CD4-positive, alpha-beta T cell treated with Interferon alpha-2 for 1 hour (primary cell): Measurements from ENCODE around the gene TSPAN33.

Source experiments
- DNase-seq, 2 donors: peaks; one replicate each; pipeline ENCODE4 v3.0.0-alpha.2; 2020 to 2022

TSPAN33 gene

DNA sequence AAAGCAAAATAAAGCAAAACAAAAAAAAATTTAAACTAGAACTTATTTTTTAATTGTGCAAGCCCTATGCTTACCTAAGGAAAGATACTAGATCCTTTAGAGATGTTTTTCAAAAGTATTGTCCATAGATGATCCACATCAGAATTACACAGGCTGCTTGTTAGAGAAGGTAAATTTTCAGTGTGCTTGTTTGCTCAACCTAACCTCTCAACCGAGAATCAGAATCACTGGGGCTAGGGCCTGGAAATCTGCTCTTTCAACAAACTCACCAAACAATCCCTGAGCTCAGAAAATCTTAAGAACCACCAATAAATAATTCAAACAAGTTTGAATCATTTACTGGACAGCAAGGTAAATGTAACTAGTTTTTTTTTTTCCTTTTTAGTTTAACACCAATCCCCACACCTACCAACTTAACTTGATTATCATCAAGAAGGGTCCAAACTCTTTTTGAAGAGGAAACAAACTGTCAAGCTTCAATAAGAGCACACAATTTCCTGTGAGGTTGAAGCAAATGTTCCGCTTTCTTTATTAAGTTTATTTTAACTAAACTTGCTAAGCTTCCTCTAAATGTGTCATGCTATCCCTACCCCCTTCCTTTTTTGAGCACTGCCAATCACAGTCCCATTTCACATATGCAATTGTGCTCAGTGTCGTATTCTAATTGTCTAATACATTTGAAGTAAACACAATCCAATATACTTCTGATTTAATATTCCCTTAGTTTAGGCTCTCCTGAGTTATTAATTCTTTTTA lies 7.4 kb upstream of the TSPAN33 start:
- peak; percentile 33 to 44 for DNase-seq

DNA sequence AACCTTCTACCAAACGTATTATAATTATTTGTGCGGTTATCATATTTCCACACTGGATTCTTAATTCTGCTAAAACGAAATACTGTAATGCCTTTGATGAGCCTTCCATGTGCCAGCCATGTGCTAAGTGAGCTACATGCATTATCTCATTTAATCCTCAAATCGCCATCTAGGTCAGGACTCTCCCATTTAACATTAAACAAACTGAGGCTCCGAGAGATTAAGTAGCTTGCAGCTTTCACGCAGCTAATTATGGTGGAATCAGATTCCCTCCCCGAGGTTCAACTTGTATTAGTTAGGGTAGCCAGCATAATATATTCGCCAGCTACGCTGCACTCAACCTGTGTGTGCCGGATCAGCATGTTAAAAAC lies 798 bp upstream of the TSPAN33 start:
- DNase-seq: no peak

DNA sequence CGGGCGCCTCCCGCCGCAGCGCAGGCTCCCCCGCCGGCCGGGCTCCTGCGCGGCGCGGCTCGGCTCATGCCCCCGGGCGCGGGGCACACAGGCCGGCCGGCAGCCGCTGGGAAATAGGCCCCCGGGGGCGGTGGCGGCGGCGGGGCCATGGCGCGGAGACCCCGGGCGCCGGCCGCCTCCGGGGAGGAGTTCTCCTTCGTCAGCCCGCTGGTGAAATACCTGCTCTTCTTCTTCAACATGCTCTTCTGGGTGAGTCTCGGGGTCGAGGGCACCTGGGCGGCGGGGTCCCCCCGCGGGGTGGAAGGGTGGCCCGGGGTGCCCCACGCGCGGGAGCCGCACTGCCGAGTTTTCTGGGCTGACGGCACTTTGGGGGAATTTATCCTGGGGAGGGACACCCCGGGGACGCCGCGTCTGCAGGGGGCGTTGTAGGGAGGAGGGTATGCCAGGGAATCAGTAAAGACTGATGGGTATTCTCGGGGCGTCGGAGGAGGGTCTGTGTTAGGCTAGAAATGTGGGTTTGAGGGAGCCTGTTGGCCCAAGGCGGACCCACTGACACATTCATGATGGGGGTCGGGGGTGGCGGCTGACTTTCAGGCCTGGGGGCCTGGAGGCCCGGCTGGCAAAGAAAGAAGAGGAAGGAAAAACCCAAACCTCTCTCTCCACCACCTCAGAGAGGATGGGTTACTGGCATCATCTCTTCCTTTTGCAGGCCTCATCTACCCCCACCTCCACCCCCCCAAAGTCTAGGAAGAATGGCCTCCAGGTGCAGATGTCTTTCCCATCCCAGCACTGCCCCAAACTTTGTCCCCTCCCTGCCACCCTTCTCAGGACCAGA lies 544 bp downstream of the TSPAN33 start:
- DNase-seq: peak in 1 of 2 donors; percentile 37

DNA sequence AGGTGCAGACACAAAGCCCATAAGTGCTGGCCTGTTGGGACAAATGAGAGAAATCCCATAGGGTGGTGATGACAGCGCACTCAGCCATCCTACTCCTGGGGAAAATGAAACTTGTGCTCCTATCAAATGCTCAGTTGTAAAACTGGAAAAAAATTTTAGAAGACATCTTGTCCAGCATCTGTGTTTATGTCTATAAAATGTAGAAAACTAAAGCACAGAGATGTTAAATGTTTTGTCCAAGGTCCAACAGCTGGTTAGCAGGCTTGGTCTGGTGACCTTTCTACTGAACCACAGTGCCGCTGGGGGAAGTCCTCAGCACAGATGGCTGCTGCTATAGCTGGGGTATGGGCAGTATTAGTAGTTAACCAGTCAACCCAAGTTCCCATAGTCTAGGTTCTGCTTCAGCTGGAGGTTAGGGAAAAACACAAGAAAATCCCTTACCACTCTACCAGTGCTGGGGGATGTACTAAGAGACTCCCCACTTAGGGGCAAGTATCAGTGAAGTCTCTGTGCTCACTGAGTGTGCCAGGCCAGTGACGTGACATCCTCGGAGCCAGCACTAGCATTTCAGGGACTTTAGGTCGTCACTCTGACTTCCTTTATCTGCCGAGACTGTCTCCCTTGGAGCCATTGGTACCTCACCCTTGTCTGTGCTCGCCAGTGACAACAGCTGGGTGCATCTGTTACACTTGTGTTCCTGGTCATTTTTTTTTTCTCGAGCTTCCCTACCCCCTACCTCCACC lies 1.9 kb downstream of the TSPAN33 start:
- peak in 1 of 2 donors; percentile 30 for DNase-seq

DNA sequence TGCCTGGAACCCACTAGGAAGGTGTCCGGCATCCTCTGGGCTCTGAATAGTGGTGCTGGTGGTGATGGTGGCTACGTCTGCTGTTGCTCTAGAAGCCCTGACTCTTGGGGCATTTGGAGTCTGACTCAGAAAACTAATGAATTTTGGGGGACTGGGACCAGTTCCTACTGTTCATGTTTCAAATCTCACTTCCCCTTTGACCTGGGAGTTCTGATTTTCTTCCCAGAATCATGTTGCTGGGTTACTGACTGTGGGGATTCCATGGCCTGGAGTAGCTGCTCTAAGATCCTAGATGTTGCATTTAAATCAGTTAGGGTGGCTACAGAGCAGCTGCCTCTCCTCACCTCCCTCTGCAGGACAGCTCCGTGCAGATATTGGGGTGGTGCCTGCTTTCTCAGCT lies 3.2 kb downstream of the TSPAN33 start:
- DNase-seq: no peak

DNA sequence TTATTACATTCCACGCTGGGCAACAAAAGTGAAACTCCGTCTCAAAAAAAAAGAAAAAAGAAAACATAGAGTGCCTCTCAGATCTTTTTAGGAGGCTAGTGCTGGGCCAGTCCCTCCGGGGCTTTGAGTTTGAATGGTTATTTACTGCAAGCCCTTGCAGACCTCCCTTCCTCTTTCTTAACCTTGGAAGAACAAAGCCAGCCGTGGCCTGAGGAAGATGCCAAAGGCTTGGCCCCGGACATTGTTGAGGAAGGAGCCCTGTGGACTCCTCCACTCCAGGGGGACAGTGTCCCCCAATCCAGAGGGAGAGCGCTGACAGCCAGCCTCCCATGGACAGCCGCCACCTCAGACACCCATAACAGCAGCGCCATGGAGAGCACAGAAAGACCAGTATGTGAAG lies 5.0 kb downstream of the TSPAN33 start:
- no peak for DNase-seq

DNA sequence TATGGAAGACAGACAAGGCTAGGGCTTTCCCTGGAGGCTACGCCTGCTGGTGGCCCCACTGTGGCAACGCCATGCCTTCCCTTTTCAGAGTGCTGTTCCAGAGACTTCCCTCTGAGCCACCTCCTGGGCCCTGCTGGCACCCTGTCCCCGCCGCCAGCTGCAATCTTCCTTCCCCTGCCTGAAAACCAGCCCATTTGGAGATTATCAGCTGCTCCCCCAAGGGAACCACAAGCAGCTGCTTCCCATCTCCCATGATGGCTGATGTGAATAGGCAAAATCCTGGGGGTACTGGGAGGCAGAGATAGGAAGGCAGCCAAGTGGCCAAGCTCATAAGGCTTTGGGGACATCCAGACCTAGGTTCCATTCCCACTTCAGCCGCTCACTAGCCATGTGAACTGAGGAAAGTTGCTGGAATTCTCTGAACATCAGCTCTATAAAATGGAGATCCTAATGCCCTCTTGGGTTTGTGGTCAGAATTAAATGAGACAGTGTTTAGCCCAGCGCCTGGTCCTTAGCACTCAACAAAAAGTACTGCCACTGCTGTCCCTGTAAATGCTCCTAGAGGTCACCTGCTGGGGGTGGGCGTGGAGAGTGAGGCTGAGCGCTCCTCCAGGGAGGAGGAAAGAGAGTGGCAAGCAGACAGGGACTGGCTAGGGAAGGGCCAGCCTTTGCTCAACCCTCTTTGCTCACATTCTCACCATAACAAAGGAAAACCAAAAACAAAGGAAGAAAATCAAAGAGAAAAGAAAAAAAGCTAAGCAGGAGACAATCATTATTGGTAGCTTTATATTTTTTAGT lies 5.9 kb downstream of the TSPAN33 start:
- DNase-seq: no peak

DNA sequence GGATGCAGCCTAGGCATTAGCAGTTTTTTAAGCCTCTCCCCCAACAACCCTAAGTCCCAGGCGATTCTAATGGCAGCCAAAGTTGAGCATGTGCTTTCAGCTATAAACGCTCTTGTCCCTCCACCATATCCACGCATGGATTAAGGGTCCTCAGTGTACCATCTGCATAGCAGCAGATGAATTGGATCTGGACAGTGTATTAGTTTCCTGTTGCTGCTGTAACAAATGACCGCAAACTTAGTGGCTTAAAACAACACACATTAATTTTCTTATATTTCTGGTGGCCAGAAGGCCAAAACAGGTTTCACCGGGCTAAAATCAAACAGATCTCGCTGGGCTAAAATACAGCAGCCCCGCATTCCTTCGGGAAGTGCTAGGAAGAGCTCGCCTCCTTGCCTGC lies 13.1 kb downstream of the TSPAN33 start:
- no peak for DNase-seq

DNA sequence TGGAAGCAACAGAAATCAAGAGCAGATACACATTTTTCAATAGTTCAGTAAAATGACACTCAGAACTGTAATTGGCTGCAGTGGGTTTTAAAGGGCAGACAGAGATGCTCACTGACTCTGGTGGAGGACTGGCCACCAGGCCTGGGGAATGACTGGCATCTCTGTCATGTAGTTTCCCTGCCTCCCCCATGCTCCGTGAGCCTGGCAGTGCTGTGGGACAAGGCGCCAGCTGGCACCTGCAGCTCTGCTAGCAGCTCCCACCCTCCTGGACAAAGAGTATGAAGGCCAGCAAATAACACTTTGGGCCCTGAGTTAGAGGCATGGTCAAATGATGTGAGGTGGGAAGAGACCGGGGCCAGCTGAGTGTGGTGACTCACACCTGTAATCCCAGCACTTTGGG lies 15.0 kb downstream of the TSPAN33 start:
- DNase-seq: no peak

DNA sequence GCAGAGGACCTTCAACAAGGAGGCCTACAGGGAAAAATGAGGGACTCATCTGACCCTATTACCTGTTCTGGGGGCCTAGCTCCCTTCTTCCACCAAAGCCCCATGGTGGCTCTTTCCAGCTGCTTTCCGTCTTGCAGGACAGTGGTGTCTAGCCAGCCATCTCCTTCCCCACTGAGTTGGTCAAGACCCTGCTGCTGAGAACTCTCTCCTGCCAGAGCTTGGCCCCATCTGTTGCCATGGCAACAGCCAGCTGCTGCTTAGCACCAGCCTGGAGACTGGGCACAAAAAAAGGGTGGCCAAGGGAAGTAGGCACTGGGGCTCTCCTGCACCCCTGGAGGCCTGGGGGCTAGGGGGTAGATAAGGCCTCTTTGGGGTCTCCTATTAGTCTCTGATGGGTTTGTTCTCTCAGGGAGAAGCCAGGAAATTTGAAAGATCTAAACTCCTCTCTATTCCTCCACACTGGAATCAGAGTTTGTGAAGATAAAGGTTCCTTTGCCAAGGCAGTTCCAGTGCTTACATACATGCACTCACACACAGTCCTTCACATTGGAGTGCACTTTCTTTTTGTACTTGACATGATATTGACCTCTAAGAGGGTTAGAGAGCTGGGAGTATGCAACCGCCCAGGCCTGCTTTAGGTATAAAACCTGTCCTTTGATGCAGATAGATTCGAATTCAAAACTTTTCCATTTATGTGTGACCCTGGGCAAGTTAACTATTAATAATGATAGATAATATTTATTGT lies 15.8 kb downstream of the TSPAN33 start:
- DNase-seq: no peak

DNA sequence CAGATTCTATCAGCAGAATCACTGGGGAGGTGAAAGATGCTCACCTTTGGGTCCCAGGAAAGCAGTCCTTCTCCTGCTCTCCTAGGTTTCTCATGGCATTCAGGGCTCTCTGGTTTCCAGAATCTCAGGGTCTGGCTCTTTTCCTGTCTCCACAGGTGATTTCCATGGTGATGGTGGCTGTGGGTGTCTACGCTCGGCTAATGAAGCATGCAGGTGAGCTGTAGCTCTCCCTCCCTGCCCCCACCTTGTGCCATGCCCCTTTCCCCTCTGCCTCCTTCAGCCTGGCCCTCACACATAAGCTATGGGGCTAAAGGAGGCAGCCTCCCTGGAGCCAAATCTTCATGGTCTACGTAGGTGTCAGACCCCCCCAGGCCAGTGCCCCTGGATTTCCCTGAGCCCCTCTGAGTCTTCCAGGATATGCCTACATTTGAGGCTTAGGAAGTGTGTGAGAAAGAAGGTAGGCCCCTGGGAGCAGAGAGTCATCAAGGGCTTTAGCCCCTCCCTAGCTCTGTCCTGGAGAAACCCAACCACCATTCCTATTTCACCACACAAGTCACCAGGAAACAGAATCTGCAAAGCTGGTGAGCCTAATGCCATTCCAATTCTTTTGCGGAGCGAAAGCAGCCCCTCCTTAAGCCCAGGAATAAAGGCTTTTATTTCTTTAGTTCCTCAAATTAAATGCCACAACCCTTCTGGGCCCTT lies 17.2 kb downstream of the TSPAN33 start:
- no peak for DNase-seq

DNA sequence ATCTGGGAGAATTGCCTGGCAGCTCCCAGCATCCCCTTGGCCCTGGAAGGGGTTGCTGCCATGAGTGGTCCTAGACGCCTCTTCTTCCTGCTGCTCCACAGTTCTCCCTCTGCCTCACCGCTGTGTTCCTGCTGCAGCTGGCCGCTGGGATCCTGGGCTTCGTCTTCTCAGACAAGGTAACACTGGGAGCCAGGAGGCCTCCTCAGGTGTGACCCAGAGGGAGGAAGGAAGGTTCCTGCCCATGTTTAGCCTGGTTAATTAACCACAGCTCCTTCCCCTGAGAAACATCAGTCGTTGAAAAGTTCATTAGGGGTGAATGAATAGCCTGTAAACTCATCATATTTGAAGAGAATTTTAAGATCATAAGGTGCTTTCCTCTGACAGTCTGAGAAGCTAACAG lies 18.2 kb downstream of the TSPAN33 start:
- DNase-seq: no peak

DNA sequence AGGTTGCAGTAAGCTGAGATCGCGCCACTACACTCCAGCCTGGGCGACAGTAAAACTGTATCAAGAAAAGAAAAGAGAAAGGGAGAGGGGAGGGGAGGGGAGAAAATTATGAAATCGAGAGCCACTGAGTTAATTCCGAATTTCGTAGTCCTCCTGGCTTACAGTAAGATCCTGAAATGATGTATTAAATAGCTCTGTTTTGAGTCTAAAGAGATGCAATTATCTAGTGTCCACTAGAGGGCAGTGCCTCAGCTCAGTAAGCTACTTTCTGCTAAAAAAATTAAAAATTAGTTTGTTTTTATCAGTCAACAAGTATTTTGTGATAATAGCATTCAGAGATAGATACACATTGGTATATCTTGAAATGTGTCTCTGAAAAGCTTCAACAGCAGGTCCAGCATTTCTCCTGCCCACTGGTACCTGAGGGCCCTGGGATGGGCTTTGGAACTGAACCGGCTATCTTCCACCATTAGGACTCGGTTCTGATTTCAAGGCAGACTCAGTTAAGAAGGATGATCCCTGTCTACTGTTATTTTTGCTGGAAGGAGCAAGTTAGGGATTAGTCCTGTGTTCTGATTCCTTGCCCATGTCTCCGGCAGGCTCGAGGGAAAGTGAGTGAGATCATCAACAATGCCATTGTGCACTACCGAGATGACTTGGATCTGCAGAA lies 19.5 kb downstream of the TSPAN33 start:
- DNase-seq: peak in 1 of 2 donors; percentile 55

DNA sequence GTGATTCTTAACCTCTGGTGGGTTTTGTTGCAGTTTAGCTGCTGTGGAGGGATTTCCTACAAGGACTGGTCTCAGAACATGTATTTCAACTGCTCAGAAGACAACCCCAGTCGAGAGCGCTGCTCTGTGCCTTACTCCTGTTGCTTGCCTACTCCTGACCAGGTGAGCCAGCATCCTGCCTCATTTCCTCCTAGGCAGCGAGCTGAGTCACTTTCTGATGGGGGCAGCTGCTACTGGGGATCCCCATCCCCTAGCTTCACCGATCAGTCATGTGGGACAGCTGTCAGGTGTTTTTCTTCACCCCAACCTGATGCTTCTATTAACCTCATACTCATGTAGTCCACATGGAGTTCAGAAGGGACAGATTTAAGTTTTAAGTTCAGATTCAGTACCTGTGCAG lies 22.2 kb downstream of the TSPAN33 start:
- no peak for DNase-seq

DNA sequence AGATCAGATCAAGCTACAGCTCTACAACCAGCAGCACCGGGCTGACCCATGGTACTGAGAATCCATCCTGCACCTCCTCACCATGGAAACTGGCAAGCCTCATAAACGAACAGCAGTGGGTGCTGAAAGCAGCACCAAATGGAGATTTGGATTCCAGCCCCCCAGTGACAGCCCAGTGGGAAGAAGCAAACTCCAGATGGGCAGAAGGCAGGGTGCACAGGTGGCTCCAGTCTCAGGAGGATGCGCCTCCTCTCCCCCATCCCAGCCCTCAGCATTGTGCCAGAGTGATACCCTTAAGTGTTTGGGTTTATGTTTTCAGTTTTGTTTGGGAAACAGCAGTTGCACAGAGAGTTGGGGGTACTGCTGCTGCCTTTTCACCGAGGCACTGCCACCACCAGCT lies 23.3 kb downstream of the TSPAN33 start:
- no peak for DNase-seq

DNA sequence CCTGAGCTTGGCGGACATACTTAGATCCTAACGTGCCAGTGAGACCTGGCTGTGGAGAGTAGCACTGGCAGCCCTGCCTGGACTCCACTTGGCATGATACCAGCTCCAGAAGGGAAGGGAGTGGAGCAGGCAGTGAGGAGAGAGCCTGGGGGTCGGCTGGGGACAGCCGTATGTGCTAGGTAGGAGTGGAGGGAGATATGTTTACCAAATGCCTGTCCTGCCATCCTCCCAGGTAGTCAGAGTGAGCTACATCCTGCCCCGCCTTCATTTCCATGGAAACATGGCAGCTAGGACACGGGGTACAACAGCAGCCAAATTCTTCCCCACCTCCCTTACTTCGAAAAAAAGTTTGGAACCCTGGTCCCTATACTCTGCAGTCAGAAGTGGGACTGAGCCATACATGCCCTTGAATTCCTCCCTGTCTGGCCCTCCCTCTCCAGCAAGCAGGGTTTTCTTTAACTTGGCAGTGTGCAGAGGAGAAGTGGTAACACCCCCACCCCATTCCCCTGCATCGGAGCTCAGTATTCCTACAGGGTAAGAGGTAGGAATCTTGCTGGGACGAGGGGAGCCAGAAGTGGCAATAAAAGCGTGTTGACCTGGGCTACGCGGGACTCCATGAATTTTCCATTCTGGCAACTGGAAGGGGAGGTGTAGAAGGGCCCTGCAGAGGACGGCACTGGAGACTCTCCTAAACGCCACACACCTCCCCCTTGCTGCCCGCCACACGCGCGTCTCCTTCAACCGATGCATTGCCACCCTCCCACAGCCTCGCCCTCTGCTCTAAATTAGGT lies 23.9 kb downstream of the TSPAN33 start:
- DNase-seq: no peak

DNA sequence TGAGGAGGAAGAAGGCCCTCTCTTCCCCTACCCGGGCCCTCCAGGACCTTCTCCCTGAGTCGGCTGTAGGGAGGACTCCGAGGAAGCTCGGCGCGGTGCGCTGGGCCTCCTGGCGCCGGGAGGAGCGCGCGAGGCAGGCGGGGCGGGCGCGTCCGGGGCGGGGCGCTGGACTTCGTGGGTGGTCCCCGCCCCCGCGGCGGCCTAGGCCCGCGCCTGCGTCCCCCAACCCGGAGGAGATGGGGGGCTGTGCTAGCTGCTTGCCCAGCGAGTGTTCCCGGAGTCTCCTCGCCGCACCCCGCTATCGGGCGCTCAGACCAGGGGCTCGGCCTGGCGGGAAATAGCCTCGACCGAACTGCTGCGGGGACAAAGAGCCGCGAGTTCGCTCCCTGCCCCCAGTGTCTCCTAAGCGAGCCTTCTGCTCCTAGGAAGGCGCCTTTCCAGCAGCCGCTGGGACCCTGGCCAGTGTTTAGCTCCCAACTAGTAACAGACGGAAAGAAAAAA lies 24.7 kb downstream of the TSPAN33 start:
- DNase-seq: peak in 1 of 2 donors; percentile 22

DNA sequence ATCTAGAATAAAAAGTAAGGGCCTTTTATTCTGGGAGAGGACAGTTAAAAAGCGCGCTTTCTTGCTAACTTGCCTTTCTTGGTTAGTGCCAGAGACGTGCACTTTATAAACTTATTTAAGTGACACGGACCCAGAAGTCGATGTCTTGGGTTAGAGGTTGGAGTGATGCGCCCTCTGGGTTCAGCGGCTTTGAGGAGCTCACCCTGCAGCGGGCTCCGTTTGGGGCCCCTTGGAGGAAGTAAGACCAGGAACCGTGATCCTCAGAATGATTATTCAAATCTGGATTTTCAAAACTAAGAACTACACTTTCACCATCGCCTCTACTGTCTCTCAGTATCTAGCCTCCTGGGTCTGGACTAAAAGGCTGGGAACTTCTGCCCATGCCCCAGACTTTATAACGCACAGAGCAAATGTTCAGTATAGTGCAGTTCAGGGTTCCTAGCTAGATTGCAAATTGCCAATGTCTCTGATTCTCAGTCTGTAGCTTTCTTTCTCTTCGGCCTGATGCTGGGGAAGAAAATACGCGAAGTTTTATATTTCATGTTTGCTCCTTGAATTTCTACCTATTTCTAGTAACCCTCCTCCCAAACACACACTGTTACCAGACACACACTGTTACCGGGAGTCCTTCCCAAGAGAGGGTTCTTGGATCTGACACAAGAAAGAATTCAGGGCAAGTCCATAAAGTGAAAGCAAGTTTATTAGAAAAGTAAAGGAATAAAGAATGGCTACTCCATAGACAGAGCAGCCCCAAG lies 25.4 kb downstream of the TSPAN33 start:
- peak in 1 of 2 donors; percentile 19 for DNase-seq

DNA sequence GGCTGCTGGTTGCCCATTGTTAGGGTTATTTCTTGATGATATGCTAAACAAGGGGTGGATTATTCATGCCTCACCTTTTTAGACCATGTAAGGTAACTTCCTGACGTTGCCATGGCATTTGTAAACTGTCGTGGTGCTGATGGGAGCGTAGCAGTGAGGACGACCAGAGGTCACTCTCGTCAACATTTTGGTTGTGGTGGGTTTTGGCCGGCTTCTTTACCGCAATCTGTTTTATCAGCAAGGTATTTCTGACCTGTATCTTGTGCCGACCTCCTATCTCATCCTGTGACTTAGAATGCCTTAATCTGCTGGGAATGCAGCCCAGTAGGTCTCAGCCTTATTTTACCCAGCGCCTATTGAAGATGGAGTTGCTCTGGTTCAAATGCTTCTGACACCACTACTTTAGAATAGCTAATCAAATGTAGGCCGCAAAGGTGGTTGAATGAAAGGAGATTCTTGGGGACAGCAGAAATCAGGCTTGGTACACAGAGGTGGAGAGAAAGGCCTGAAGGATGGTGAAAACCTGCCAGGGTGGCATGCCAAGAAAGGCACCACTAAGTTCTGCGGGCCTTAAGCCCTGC lies 26.0 kb downstream of the TSPAN33 start:
- DNase-seq: no peak
